ENCODE data around the gene MKNK1. TPM values are rescaled to one million over a fixed set of nuclear protein-coding genes. Genes with fewer than 3 reads are reported as not detected.
A peak's percentile ranks its signal among the peaks of the same experiment; 100 is the strongest.

The MKNK1 gene
- total RNA-seq, 1 experiment from 2014 or later, result 103 TPM

DNA sequence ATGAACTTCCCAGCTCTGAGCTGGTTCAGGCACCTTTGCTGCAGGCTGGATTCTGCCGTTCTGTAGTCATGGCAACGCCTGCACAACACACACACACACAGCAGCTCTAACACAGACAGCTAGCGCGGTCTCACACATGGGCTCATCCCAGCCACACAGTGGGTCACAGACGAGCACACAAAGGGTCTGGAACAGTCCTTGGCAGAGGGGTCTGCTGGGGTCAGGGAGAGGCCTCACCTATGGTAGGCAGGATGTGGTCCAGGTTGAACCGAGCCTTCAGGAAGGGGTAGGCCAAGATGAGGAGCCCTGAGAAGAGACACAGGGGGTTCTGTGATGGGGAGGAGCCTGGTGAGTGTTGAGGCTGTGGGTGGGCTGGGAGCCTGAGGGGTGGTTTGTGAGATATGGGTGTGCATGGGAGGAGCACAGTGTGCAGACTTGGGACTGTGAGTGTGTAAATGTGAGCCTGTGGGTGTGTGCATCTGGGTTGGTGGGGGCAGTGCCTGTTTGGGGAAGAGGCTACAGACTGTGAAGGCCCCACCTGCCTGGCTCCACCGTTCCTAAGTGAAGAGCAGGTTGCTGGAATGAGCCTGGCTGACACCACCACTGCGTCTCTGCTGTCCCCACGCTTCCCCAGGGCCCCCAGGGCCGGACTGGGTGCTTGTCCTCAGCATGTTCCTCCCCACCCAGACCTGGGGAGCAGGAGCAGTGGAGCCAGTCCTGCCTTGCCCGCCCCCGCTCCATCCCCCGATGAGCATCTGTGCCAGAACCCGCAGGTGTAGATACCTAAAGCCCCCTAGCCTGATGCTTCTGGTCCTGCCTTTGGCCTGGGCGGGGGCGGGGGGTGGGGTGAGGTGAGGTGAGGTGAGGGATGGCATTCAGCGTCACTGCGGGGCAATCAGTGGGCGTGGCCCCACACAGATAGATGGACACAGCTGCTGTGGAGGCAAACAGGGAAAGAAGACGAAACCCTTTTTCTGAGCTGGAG is 54.1 kb downstream of the MKNK1 start:
- Histone ChIP-seq H3F3A (ENCODE audit: insufficient read depth, low read depth) (no peaks in the 10 kb centered on the region), H2AFZ (no peak overlapping the region), H3K27ac (no peak overlapping the region), H3K4me3 (no peak overlapping the region), H3K79me2 (ENCODE audit: low read depth) (no peaks in the 10 kb centered on the region), H3K36me3 (ENCODE audit: low read depth) (no peaks in the 10 kb centered on the region), H3K4me1 (replicated peaks; ENCODE audit: insufficient read depth) (no peaks in the 10 kb centered on the region), H3K27me3 (ENCODE audit: insufficient read depth, low read depth) (peaks cover 20% of the 10 kb centered on the region), H3K4me2 (no peak overlapping the region), H3K9me3 (ENCODE audit: insufficient read depth, low read depth) (no peaks in the 10 kb centered on the region), H3K9me2 (ENCODE audit: insufficient read depth) (no peaks in the 10 kb centered on the region), H4K20me1 (ENCODE audit: insufficient read depth) (no peaks in the 10 kb centered on the region; the same call in 1 of the 2 replicates)
- intact Hi-C loops (cut with micrococcal nuclease; ENCODE audit: unreplicated experiment), result loop anchor here (2.0 to 5.0 kb wide), 2 partner anchors 67 to 108 kb away; partner anchors contain the start of gene MOB3C
- peak; percentile 37 to 43 for DNase-seq
- POLR2A ChIA-PET (ENCODE audit: unreplicated experiment), result interaction anchor here (0.6 to 0.7 kb wide), 2 partner anchors 33 to 149 kb away, joined by 4 to 6 read pairs; no protein-coding TSS in a partner anchor
- BruUV-seq (replicated peaks), result no TSS peak
- CTCF ChIA-PET, result no interaction called here
- TF ChIP-seq, protein P1, sequence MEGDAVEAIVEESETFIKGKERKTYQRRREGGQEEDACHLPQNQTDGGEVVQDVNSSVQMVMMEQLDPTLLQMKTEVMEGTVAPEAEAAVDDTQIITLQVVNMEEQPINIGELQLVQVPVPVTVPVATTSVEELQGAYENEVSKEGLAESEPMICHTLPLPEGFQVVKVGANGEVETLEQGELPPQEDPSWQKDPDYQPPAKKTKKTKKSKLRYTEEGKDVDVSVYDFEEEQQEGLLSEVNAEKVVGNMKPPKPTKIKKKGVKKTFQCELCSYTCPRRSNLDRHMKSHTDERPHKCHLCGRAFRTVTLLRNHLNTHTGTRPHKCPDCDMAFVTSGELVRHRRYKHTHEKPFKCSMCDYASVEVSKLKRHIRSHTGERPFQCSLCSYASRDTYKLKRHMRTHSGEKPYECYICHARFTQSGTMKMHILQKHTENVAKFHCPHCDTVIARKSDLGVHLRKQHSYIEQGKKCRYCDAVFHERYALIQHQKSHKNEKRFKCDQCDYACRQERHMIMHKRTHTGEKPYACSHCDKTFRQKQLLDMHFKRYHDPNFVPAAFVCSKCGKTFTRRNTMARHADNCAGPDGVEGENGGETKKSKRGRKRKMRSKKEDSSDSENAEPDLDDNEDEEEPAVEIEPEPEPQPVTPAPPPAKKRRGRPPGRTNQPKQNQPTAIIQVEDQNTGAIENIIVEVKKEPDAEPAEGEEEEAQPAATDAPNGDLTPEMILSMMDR (conservative IDR thresholded peaks at IDR 0.05), result no peak
- TF ChIP-seq EZH2 (IDR thresholded peaks at IDR 0.05; ENCODE audit: low read depth), result no peak

DNA sequence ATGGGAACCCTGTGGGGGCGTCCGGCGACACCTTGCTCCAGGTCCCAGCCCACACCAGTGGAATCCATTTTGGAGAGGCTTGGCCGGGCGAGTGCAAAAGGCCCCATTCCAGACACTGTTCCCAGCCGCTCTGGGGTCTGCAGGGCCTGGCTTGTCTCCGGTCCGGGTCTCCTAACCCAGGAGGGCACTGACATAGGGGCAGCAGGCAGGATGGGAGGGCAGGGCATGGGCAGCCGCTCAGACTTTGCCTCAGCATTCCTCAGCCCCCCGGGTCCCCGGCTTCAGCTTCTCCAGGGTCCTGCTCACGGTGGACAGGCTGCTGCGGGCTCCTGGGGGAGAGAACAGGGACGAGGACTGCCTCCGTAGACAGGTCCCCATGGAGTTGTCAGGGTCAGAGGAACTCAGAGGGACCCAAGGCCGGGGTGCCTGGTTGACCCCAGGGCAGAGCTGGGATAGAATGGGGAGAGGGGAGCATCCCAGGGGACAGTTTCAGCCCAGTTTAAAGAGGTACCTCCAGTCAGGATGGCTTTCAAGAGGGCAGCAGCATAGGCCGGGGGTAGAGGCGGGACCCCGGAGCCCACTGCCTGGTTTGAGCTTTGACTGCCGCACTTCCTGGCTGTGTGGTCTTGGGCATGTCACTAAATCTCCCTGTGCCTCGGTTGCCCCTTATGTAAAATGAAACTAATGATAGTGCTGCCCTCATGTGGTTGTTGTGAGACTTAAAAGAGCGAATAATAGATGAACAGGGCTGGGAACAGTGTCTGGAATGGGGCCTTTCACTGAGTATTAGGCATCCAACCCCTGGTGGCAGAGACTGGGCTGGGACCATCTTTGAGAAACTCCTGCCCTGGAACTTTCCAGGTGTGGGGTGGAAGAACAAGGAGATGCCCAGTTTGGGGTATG is 56.3 kb downstream of the MKNK1 start:
- TF ChIP-seq EZH2 (IDR thresholded peaks at IDR 0.05; ENCODE audit: low read depth), result no peak
- TF ChIP-seq, protein P1 (conservative IDR thresholded peaks at IDR 0.05), result peak; percentile 72
- Histone ChIP-seq H3K36me3 (ENCODE audit: low read depth) (no peaks in the 10 kb centered on the region), H3K27me3 (ENCODE audit: insufficient read depth, low read depth) (peaks cover 22% of the 10 kb centered on the region), H3K4me2 (peak overlapping the region; percentile 56), H4K20me1 (ENCODE audit: insufficient read depth) (no peaks in the 10 kb centered on the region; the same call in 1 of the 2 replicates), H3K79me2 (ENCODE audit: low read depth) (no peaks in the 10 kb centered on the region), H3K9me3 (ENCODE audit: insufficient read depth, low read depth) (no peaks in the 10 kb centered on the region), H3K27ac (no peak overlapping the region), H3K9me2 (ENCODE audit: insufficient read depth) (no peaks in the 10 kb centered on the region), H3F3A (ENCODE audit: insufficient read depth, low read depth) (no peaks in the 10 kb centered on the region), H3K4me3 (no peak overlapping the region), H3K4me1 (replicated peaks; ENCODE audit: insufficient read depth) (no peaks in the 10 kb centered on the region), H2AFZ (no peak overlapping the region)
- CTCF ChIA-PET, result interaction anchor here (0.6 to 1.1 kb wide), 4 partner anchors 22 to 209 kb away, joined by 4 to 9 read pairs (median 7); no protein-coding TSS in a partner anchor
- POLR2A ChIA-PET (ENCODE audit: unreplicated experiment), result interaction anchor here (0.7 kb wide), 1 partner anchor 120 kb away, joined by 6 read pairs; no protein-coding TSS in a partner anchor
- peak; percentile 32 to 33 for DNase-seq
- intact Hi-C loops (cut with micrococcal nuclease; ENCODE audit: unreplicated experiment), result loop anchor here (2.0 to 5.0 kb wide), 2 partner anchors 69 to 105 kb away; partner anchors contain the start of gene MOB3C
- no TSS peak for BruUV-seq (replicated peaks)

DNA sequence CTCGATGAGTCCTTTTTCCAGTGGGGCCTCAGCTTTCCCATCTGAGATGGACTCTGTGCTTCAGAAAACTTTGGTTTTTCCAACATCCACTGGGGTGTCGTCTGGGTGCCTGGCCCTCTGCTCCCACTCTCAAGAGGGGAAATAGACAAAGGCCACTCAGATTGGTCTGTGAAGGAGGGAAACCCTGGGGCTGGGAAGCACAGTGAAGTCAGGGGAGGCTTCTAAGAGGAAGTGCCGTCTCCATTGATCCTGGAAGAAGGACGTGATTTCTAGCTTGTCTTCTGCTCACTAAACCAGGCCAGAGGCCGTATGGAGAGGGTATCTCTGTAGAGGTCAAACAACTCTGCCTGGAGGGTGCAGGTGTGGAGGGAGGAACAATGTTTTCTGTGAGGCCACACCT is 57.9 kb downstream of the MKNK1 start:
- no peak for DNase-seq
- no peak overlapping the region for H3K4me2 ChIP-seq
- H2AFZ ChIP-seq, result no peak overlapping the region
- H3K27ac ChIP-seq, result no peak overlapping the region
- no peaks in the 10 kb centered on the region; the same call in 1 of the 2 replicates for H4K20me1 ChIP-seq (ENCODE audit: insufficient read depth)
- H3K9me3 ChIP-seq (ENCODE audit: insufficient read depth, low read depth), result no peaks in the 10 kb centered on the region
- CTCF ChIA-PET, result no interaction called here
- peaks cover 9% of the 10 kb centered on the region for H3K27me3 ChIP-seq (ENCODE audit: insufficient read depth, low read depth)
- H3K4me3 ChIP-seq, result no peak overlapping the region
- TF ChIP-seq EZH2 (IDR thresholded peaks at IDR 0.05; ENCODE audit: low read depth), result no peak
- TF ChIP-seq, protein P1 (conservative IDR thresholded peaks at IDR 0.05), result no peak
- no peaks in the 10 kb centered on the region for H3F3A ChIP-seq (ENCODE audit: insufficient read depth, low read depth)
- no peaks in the 10 kb centered on the region for H3K79me2 ChIP-seq (ENCODE audit: low read depth)
- intact Hi-C loops (cut with micrococcal nuclease; ENCODE audit: unreplicated experiment), result loop anchor here (5.0 kb wide), 1 partner anchor 104 kb away; no protein-coding TSS in a partner anchor
- POLR2A ChIA-PET (ENCODE audit: unreplicated experiment), result no interaction called here
- H3K4me1 ChIP-seq (replicated peaks; ENCODE audit: insufficient read depth), result no peaks in the 10 kb centered on the region
- no peaks in the 10 kb centered on the region for H3K36me3 ChIP-seq (ENCODE audit: low read depth)
- H3K9me2 ChIP-seq (ENCODE audit: insufficient read depth), result no peaks in the 10 kb centered on the region
- no TSS peak for BruUV-seq (replicated peaks)
